ENCODE data around the gene CREBZF.
"Not testable (repeated sequence)": the region's sequence is repeated elsewhere in the genome, so short reads cannot be mapped to it uniquely, and the experiment has no call there.

CREBZF gene

GRCh38 chr11:85664615-85665481 is at the start of gene CREBZF:
TSS of gene CREBZF (minus strand) at chr11:85665129. CDS start at chr11:85664875, 254 bp downstream.
- peak; percentile 63 for DNase-seq

- DNase-seq = no peak
Measured at GRCh38 chr11:85712953-85713352, 48.0 kb upstream of the CREBZF start.

DNA sequence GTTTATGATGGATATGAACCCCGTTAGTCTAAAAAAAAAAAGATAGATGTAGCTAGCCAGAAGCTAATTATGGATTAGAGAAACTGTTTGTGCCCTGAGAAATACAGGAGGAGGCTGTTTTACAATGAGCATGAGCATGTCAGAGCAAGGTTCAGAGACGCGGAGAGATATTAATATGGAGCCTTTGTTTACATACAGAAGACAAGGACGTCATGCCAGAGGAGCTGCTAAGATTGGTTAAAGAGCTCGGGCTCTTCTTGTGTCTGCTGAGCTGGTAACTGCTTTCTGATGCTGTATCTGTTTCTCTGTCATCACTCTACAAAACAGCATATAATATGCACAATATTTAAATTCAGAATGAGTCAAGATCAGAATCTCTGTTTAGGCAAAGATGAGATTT is 46.0 kb upstream of the CREBZF start:
- DNase-seq = no peak

GRCh38 chr11:85709941-85710702 is 45.2 kb upstream of the CREBZF start:
- no peak for DNase-seq

DNA sequence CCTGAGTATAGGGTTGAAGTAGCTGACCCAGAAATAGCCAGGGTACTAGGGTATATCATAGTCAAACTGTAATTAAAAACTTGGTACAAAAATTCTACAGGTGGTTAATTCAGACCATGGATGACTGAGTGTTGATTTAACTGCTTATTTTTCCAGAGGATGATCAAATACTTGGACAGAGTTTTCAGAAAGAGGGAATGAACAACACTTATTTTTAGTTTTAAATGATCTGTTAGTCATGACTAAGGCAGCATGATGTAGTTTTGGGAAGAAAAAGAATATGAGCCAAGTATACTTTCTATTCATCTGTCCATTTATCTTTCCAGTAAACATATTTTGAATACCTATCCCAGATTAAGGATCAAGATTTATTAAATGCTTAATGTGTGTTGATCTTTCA is 40.9 kb upstream of the CREBZF start:
- no peak for DNase-seq

DNA sequence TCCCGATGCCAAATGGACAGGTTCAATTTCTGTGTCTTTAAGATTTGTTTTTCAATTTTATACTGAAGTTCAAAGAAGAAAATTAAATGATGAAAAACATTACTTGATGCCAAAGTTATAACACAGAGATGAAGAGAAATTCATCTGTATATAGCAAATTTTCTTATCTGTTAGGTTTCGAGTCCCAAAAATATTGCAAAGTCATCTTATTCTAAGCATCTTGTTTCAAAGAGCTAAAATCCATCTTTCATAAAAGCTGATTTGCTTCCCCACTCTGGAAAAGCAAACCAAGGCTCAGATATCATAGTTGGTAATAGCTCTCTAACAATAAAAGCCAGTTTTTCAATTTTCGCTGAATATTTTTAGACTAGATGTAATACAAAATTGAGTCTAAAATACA is 40.0 kb upstream of the CREBZF start:
- DNase-seq = no peak

GRCh38 chr11:85699957-85700741 is 35.2 kb upstream of the CREBZF start:
- DNase-seq = no peak

DNA sequence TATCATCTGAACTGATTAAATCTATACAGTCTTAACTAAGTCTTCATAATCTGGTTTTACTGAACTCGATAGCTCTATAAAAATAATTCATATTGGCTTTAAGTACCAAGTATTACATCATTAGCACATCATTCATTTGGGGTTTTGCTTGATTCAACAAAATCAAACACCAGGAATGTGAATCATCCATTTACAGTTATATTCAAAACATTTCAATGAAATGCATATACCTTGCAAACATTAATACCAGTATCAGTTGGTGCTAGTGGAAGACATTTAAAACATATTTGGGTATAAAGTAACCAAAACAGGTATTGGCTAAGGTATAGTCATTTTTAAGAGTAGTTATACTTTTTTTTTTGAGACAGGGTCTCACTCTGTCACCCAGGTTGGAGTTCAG is 33.3 kb upstream of the CREBZF start:
- no peak for DNase-seq

DNA sequence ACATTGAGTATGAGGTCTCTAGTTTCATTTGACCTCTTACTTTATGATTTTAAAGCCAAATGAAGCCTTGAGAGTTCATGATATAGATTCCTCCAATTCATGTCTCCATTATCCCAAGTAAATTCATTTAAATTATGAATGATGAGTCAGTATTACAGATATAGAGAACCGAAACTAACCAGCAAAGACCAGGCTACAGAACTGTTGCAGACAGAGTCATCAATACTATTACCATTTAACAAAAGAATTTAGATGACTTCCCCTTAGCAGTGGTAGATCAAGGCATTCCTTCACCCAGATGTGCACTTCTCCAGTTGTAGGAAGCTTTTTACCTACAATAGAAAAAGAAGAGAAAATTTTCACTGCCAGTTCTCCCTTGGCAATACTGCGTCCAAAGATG is 32.8 kb upstream of the CREBZF start:
- no peak for DNase-seq

DNA sequence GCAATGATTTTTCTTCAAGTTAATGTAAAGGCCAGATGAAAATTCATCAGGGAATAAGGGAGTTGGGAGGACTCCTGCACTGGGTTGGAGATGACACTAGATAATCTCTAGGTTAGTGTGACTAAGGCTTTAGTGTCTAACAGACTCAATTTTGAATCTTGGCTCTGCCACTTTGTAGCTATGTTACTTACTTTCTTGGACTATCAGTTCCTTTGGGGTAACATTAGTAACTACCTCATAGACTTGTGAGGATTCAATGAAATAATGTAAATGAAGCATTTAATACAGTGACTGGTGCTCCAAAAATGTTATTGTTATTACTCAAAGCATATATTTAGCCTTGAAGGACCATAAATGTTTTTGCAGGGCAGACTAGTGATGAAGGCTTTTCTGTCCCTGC is 30.6 kb upstream of the CREBZF start:
- DNase-seq = no peak

DNA sequence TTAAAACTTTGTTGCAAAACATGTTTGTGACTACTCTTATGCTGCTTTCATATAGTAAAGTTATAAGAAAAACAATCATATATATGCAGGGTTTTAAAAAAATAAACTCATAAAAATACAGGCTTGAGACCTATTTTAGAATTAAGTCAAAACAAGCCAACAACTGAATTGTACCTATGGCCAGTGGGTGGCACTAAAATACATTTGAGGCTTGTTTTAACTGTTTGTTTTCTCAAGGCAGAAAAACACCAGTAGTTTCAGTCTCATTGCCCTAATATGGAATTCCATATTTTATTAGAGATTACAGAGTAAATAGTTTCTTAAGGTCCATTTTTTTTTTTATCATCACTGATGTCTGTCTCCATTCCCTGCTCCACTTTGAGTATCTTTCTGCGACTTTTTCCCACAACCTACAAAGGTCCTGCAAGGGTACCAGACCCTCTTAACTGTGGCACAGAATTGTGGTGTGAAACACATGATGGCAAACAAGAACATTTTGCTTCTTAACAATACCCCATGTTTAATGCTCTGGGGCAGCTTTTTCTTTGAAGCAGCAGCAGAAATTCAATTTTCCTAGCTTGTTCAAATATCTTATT is 29.6 kb upstream of the CREBZF start:
- no peak for DNase-seq

GRCh38 chr11:85685820-85686459 is 21.0 kb upstream of the CREBZF start, which contains the start of gene CCDC89:
TSS of gene CCDC89 (minus strand) at chr11:85686195. CDS start at chr11:85686130, 65 bp downstream.
- peak; percentile 83 for DNase-seq

GRCh38 chr11:85685125-85685819 is 20.3 kb upstream of the CREBZF start:
- peak; percentile 56 for DNase-seq

- peak; percentile 43 for DNase-seq
Measured at GRCh38 chr11:85682330-85683305, 17.7 kb upstream of the CREBZF start.

DNA sequence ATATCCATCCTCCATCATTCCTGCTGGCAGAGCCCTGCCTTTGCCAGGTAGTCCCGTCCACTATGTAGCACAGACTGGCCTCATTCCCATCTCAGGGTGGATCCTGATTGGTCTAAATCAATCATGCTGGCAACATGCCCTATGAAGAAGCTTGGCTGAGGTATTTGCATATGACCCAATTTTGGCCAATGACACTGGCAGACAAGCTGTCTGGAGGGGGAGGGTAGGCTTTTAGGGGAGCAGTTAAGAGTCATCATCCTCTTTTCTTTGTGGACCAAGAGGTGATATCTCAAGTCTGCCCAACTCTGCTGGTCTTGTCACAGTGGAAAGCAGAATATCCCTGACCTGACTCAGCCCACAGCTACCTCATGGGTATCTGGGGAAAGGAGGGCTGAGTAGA is 16.0 kb upstream of the CREBZF start:
- no peak for DNase-seq

DNA sequence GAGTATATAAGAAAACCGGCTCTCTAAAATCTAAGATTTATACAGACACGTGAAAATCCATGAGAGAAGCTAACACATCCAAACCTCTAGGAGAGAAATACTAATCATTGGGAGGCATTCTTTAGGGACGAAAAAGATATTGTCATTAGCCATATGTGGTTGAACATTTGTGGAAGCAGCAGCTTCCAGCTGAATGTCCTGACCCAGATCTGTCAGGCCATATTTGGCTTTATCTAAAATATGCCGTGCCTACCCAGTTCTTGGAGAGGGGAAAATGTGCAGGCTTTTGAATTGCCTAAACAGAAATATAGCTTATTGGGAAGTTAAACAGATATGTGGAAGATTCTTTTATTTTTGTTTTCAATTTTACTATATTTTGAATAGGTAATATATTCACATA is 14.6 kb upstream of the CREBZF start:
- DNase-seq = no peak

DNA sequence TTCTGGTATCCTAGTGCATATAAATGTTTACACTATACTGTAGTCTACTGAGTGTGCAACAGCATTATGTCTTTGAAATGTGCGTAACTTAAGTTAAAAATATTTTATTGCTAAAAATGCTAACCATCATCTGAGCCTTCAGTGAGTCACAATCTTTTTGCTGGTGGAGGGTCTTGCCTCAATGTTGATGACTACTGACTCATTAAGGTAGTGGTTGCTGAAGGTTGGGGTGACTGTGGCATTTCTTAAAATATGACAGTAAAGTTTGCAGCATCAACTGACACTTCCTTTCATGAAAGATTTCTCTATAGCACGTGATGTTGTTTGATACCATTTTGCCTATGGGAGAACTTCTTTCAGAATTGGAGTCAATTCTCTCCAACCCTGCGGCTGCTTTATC is 8.5 kb upstream of the CREBZF start:
- no peak for DNase-seq

DNA sequence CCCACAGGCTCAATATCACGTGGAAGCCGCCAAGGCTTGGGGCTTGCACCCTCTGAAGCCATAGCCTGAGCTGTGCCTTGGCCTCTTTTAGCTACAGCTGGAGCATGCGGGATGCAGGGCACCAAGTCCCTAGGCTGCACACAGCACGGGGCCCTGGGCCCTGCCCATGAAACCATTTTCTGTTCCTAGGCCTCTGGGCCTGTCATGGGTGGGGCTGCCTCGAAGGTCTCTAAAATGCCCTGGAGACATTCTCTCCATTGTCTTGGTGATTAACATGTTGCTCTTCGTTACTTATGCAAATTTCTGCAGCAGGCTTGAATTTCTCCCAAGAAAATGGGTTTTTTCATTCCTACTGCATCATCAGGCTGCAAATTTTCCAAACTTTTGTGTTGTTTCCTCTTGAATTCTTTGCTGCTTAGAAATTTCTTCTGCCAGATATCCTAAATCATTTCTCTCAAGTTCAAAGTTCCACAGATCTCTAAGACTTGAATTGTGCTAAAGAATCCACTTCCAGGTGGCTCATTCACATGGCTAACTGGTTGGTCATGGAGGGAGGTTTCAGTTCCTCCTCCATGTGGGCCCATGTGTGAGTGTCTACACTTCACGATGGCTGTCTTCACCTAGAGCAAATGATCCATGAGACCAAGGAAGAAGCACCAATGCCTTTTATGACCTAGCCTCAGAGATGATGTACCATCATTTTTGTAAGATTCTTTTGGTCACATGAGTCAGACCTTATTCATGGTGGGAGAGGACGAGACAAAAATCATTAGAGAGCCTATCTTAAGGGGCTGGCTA is 7.4 kb upstream of the CREBZF start:
- no peak for DNase-seq

DNA sequence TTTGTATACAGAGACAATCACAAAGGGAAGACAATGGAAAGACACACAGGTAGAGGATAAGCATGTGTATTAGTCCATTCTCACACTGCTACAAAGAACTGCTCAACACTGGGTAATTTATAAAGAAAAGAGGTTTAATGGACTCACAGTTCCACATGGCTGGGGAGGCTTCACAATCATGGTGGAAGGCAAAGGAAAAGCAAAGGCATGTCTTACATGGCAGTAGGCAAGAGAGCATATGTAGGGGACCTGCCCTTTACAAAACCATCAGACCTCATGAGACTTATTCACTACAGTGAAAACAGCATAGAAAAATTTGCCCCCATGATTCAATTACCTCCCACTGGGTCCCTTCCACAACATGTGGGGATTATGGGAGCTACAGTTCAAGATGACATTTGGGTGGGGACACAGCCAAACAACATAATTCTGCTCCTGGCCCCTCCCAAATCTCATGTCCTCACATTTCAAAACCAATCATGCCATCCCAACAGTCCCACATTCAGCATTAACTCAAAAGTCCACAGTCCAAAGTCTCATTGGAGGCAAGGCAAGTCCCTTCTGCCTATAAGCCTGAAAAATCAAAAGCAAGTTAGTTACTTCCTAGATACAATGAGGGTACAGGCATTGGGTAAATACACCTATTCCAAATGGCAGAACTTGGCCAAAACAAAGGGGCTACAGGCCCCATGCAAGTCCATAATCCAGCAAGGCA is 6.2 kb upstream of the CREBZF start:
- DNase-seq = not testable (repeated sequence)

Data from NCI-H524 treated with DMSO at 0.1 percent for 48 hours (cell line).